Subcutaneous adipose tissue (tissue), 4 donors: Measurements from ENCODE around the gene SLC1A1. TPM values are rescaled to one million over a fixed set of nuclear protein-coding genes. Genes with fewer than 3 reads are reported as not detected.

ENCODE experiments used
- CTCF ChIP-seq: fragments of 450-650 bp; IDR thresholded peaks from one replicate; pipeline ENCODE4 v1.5.1; 2016; ENCODE audit warnings: low read depth, mild to moderate bottlenecking, control low read depth, antibody characterized with exemption, moderate library complexity
- total RNA-seq, 4 donors: library from RNA; depleted of rRNA; stranded (reverse); fragments of >200 nt; gene quantifications; one replicate each; pipeline ENCODE4 v1.1.0, GENCODE V29; 2016

The SLC1A1 gene
- total RNA-seq, 4 donors from 2014 or later: 4.4 to 7.5 (median 5.8) TPM

GRCh38 chr9:4592295-4592694 lies 102.0 kb downstream of the SLC1A1 start:
- no peak for TF ChIP-seq CTCF

- TF ChIP-seq CTCF: no peak
Observed at GRCh38 chr9:4592886-4593285, 102.6 kb downstream of the SLC1A1 start.

GRCh38 chr9:4594545-4594944 lies 104.3 kb downstream of the SLC1A1 start:
- TF ChIP-seq CTCF: no peak

GRCh38 chr9:4594994-4595393 lies 104.7 kb downstream of the SLC1A1 start:
- no peak for TF ChIP-seq CTCF

- TF ChIP-seq CTCF: no peak
Observed at GRCh38 chr9:4596165-4596922, 106.1 kb downstream of the SLC1A1 start.

- no peak for TF ChIP-seq CTCF
Observed at GRCh38 chr9:4600368-4600767, 110.1 kb downstream of the SLC1A1 start.

GRCh38 chr9:4603830-4604229 lies 113.6 kb downstream of the SLC1A1 start:
- TF ChIP-seq CTCF: no peak
